NB4 (cell line): ENCODE results near the gene GABRB3.

Source experiments
- DNase-seq: peaks from one replicate; pipeline ENCODE4 v3.0.0; 2010; ENCODE audit warnings: low read depth
- H3K4me3 ChIP-seq: one replicate; pipeline ENCODE4 v1.5.1; 2011; ENCODE audit warnings: mild to moderate bottlenecking, low read depth, low read length, moderate library complexity
- MYC ChIP-seq: IDR thresholded peaks from 2 replicates; pipeline ENCODE4 v1.6.1; 2011; ENCODE audit warnings: low read depth, low read length
- POLR2A ChIP-seq: IDR thresholded peaks from 2 replicates; pipeline ENCODE4 v1.6.1; 2011; ENCODE audit warnings: mild to moderate bottlenecking; ENCODE audit not compliant: insufficient read length; ENCODE audit errors: extremely low read depth
- TF ChIP-seq, protein P1 (sequence below): IDR thresholded peaks from 2 replicates; pipeline ENCODE4 v1.6.1; 2011; ENCODE audit warnings: low read depth, low read length
- TF ChIP-seq, protein P2 (sequence below): IDR thresholded peaks from one replicate; pipeline ENCODE4 v1.5.1; 2012; ENCODE audit warnings: low read depth, low read length

GABRB3 gene

DNA sequence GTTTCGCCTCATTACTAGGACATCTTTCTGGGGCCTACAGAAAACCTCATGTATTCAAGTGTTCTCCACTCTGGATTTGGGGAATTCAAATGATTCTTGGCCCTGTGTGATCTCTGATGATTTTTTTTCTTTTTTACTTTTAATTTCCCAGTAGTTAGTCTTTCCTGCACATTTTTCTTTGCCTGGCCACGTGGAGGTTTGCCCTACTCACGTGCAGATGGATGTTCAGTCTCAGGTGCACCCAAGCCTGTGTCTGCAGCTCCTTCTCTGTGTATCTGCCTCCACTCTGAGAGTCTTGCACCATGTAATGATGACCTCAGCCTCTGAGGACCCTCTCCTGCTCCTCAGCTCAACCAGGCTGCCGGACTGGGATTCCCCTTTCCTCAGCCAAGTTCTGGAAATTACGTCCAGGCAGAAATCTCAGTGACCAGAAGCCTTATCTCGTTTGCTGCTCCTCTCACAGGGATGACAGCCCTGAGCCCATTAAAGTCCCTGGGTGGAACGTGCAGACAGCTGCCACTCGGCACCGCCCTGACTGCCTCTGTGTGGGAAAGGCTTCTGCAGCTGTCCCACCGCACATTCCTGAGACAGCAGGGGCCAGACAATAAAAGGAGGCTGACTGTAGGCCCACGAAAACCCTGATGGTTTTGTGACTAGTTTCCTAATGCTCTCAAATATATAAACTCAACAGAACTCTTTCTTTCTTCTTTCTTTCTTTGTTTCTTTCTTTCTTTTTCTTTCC is 31.4 kb upstream of the GABRB3 start:
- no peak for DNase-seq
- TF ChIP-seq MYC, result no peak
- TF ChIP-seq, protein P1, sequence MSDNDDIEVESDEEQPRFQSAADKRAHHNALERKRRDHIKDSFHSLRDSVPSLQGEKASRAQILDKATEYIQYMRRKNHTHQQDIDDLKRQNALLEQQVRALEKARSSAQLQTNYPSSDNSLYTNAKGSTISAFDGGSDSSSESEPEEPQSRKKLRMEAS, result no peak
- no peak for TF ChIP-seq POLR2A
- TF ChIP-seq, protein P2, sequence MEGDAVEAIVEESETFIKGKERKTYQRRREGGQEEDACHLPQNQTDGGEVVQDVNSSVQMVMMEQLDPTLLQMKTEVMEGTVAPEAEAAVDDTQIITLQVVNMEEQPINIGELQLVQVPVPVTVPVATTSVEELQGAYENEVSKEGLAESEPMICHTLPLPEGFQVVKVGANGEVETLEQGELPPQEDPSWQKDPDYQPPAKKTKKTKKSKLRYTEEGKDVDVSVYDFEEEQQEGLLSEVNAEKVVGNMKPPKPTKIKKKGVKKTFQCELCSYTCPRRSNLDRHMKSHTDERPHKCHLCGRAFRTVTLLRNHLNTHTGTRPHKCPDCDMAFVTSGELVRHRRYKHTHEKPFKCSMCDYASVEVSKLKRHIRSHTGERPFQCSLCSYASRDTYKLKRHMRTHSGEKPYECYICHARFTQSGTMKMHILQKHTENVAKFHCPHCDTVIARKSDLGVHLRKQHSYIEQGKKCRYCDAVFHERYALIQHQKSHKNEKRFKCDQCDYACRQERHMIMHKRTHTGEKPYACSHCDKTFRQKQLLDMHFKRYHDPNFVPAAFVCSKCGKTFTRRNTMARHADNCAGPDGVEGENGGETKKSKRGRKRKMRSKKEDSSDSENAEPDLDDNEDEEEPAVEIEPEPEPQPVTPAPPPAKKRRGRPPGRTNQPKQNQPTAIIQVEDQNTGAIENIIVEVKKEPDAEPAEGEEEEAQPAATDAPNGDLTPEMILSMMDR, result no peak
- no peak overlapping the region for H3K4me3 ChIP-seq

DNA sequence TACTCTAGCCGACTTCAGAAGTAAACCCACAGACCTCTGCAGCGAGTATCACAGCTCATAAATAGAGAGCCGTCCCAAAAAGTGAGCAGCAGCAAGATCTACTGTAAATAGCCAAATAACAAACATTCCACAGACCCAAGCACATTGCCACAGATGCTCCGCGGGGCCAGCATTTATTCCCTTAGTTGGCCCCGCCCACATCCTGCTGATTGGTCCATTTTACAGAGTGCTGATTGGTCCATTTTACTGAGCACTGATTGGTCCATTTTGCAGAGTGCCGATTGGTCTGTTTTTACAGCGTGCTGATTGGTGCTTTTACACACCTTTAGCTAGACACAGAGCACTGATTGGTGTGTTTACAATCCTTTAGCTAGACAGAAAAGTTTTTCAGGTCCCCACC is 17.3 kb upstream of the GABRB3 start:
- TF ChIP-seq, protein P2, result no peak
- TF ChIP-seq, protein P1, result no peak
- TF ChIP-seq POLR2A (no peak), MYC (no peak)
- no peak for DNase-seq
- no peak overlapping the region for H3K4me3 ChIP-seq

GRCh38 chr15:26781816-26782215 is 8.9 kb upstream of the GABRB3 start:
- no peak for TF ChIP-seq MYC
- TF ChIP-seq, protein P1, result no peak
- TF ChIP-seq, protein P2, result no peak
- no peak for TF ChIP-seq POLR2A
- no peak overlapping the region for H3K4me3 ChIP-seq
- DNase-seq, result no peak

- no peak for DNase-seq
- no peak overlapping the region for H3K4me3 ChIP-seq
- no peak for TF ChIP-seq MYC
- no peak for TF ChIP-seq POLR2A
- TF ChIP-seq, protein P2, result no peak
- TF ChIP-seq, protein P1, result no peak
These were observed 1.1 kb upstream of the GABRB3 start for GRCh38 chr15:26773917-26774316.

- no peak for DNase-seq
- no peak overlapping the region for H3K4me3 ChIP-seq
- TF ChIP-seq, protein P1, result no peak
These were observed 406 bp upstream of the GABRB3 start for GRCh38 chr15:26773067-26773877.

GRCh38 chr15:26771578-26772153 is 1.2 kb downstream of the GABRB3 start:
- TF ChIP-seq, protein P1, result no peak
- TF ChIP-seq POLR2A, result no peak
- TF ChIP-seq MYC, result no peak
- no peak overlapping the region for H3K4me3 ChIP-seq
- no peak for DNase-seq
